KMS-11 (cell line): ENCODE measurements around the gene GPR35.

Experiments used
- H2AFZ ChIP-seq: fragments of 200-600 bp; sonication (generic); 2 replicates; pipeline ENCODE4 v1.6.1; 2016; ENCODE audit warnings: antibody characterized with exemption, mixed run types, low read depth
- H3K27ac ChIP-seq: fragments of 200-600 bp; sonication (generic); 2 replicates; pipeline ENCODE4 v1.6.1; 2016; ENCODE audit warnings: mild to moderate bottlenecking, mixed run types
- H3K27me3 ChIP-seq: fragments of 200-600 bp; sonication (generic); 2 replicates; pipeline ENCODE4 v1.6.1; 2017; ENCODE audit warnings: mild to moderate bottlenecking, low read depth, mixed run types, moderate library complexity; ENCODE audit not compliant: insufficient read depth
- H3K36me3 ChIP-seq: fragments of 200-600 bp; sonication (generic); 2 replicates; pipeline ENCODE4 v1.6.1; 2017; ENCODE audit warnings: mild to moderate bottlenecking, mixed run types; ENCODE audit not compliant: insufficient read depth
- H3K4me1 ChIP-seq: fragments of 200-600 bp; sonication (generic); 2 replicates; pipeline ENCODE4 v1.6.1; 2016; ENCODE audit warnings: mild to moderate bottlenecking, low read depth, mixed run types; ENCODE audit not compliant: poor library complexity, severe bottlenecking
- H3K4me2 ChIP-seq: fragments of 200-600 bp; sonication (generic); 2 replicates; pipeline ENCODE4 v1.7.0; 2016; ENCODE audit warnings: mild to moderate bottlenecking, mixed run types
- H3K4me3 ChIP-seq: fragments of 200-600 bp; sonication (generic); IDR thresholded peaks from 2 replicates; pipeline ENCODE4 v1.6.1; 2017; ENCODE audit warnings: low read depth, low read length, mixed read lengths; ENCODE audit not compliant: insufficient read depth
- H3K79me2 ChIP-seq: fragments of 200-600 bp; sonication (generic); 2 replicates; pipeline ENCODE4 v1.6.1; 2016; ENCODE audit warnings: low read depth, mixed run types; ENCODE audit not compliant: insufficient read depth
- H3K9ac ChIP-seq: fragments of 200-600 bp; sonication (generic); 2 replicates; pipeline ENCODE4 v1.6.1; 2016; ENCODE audit warnings: mild to moderate bottlenecking, mixed run types
- H4K20me1 ChIP-seq: fragments of 200-600 bp; sonication (generic); 2 replicates; pipeline ENCODE4 v1.6.1; 2016; ENCODE audit warnings: mild to moderate bottlenecking, mixed run types; ENCODE audit not compliant: insufficient read depth
- CTCF ChIP-seq: fragments of 200-600 bp; sonication (generic); conservative IDR thresholded peaks from 2 replicates; pipeline ENCODE4 v1.6.1; 2017; ENCODE audit warnings: low read depth, mild to moderate bottlenecking, antibody characterized with exemption, low read length, moderate library complexity, mixed read lengths

GPR35 gene

GRCh38 chr2:240624950-240625621 is at the start of gene GPR35:
TSS of gene GPR35 (plus strand) at chr2:240625480. CDS start at chr2:240629953, 4,473 bp downstream.
- Histone ChIP-seq H3K27ac (no peak within 1 kb of the TSS), H3K4me3 (no peak within 1 kb of the TSS), H3K36me3 (no peaks in the 10 kb centered on the region), H4K20me1 (no peaks in the 10 kb centered on the region), H2AFZ (no peak within 1 kb of the TSS), H3K4me1 (no peaks in the 10 kb centered on the region), H3K9ac (no peak within 1 kb of the TSS), H3K4me2 (no peak within 1 kb of the TSS), H3K79me2 (no peaks in the 10 kb centered on the region), H3K27me3 (no peaks in the 10 kb centered on the region)
- TF ChIP-seq CTCF, result no peak

- no peak for TF ChIP-seq CTCF
- no peaks in the 10 kb centered on the region for H4K20me1 ChIP-seq
- H3K79me2 ChIP-seq, result peaks cover 3% of the 10 kb centered on the region; the same call in 1 of the 2 replicates
- H2AFZ ChIP-seq, result no peak overlapping the region
- H3K36me3 ChIP-seq, result no peaks in the 10 kb centered on the region
- H3K4me2 ChIP-seq, result no peak overlapping the region
- H3K4me1 ChIP-seq, result peaks cover 50% of the 10 kb centered on the region
- H3K9ac ChIP-seq, result no peak overlapping the region
- H3K27ac ChIP-seq, result no peak overlapping the region; the same call in 1 of the 2 replicates
- H3K4me3 ChIP-seq, result no peak overlapping the region
- no peaks in the 10 kb centered on the region for H3K27me3 ChIP-seq
Observed at GRCh38 chr2:240576036-240576435, 49.2 kb upstream of the GPR35 start.

GRCh38 chr2:240576436-240577205 is 48.7 kb upstream of the GPR35 start:
- TF ChIP-seq CTCF, result no peak
- no peak overlapping the region for H3K4me3 ChIP-seq
- peaks cover 56% of the 10 kb centered on the region for H3K4me1 ChIP-seq
- no peak overlapping the region for H3K9ac ChIP-seq
- no peaks in the 10 kb centered on the region for H4K20me1 ChIP-seq
- peak overlapping the region; percentile 97; the same call in 1 of the 2 replicates for H3K27ac ChIP-seq
- no peak overlapping the region for H2AFZ ChIP-seq
- no peak overlapping the region for H3K4me2 ChIP-seq
- no peaks in the 10 kb centered on the region for H3K36me3 ChIP-seq
- no peaks in the 10 kb centered on the region for H3K27me3 ChIP-seq
- H3K79me2 ChIP-seq, result peaks cover 5% of the 10 kb centered on the region; the same call in 1 of the 2 replicates

- H2AFZ ChIP-seq, result no peak overlapping the region
- H3K36me3 ChIP-seq, result no peaks in the 10 kb centered on the region
- no peak overlapping the region for H3K9ac ChIP-seq
- H4K20me1 ChIP-seq, result no peaks in the 10 kb centered on the region
- H3K4me1 ChIP-seq, result peaks cover 65% of the 10 kb centered on the region
- peaks cover 14% of the 10 kb centered on the region; the same call in 1 of the 2 replicates for H3K79me2 ChIP-seq
- H3K27ac ChIP-seq, result peak overlapping the region; percentile 97
- H3K4me3 ChIP-seq, result no peak overlapping the region
- TF ChIP-seq CTCF, result no peak
- peak overlapping the region; percentile 64; the same call in 1 of the 2 replicates for H3K4me2 ChIP-seq
- H3K27me3 ChIP-seq, result no peaks in the 10 kb centered on the region
Observed at GRCh38 chr2:240577281-240578109, 47.8 kb upstream of the GPR35 start.
